Renal cortical epithelial cell (primary cell): ENCODE measurements around the gene GNB3. TPM values are rescaled to one million over a fixed set of nuclear protein-coding genes. Genes with fewer than 3 reads are reported as not detected.

Source experiments
- DNase-seq: peaks from one replicate; pipeline ENCODE4 v3.0.0-alpha.2; 2011; ENCODE audit warnings: low read depth
- total RNA-seq: library from RNA; depleted of rRNA; stranded (reverse); fragments of >200 nt; gene quantifications from 2 replicates; pipeline ENCODE4 v1.2.3, GENCODE V29; 2014

The GNB3 gene
- total RNA-seq: 0.15 TPM in 1 of 2 replicates, not detected in the other

GRCh38 chr12:6840761-6841515 lies at the start of gene GNB3:
Gene GNB3 (plus strand): TSS chr12:6840925. CDS start chr12:6841288, 363 bp downstream.
- DNase-seq: no peak

GRCh38 chr12:6791931-6792520 lies 48.7 kb upstream of the GNB3 start:
- DNase-seq: no peak

- no peak for DNase-seq
Observed at GRCh38 chr12:6792522-6793201, 48.1 kb upstream of the GNB3 start.

GRCh38 chr12:6795088-6795487 lies 45.6 kb upstream of the GNB3 start:
- no peak for DNase-seq

- no peak for DNase-seq
Observed at GRCh38 chr12:6796576-6796975, 44.1 kb upstream of the GNB3 start.

- DNase-seq: no peak
Observed at GRCh38 chr12:6799147-6799546, 41.6 kb upstream of the GNB3 start.

GRCh38 chr12:6807170-6807569 lies 33.6 kb upstream of the GNB3 start:
- DNase-seq: peak; percentile 39

- DNase-seq: no peak
Observed at GRCh38 chr12:6809056-6809455, 31.7 kb upstream of the GNB3 start.

- DNase-seq: no peak
Observed at GRCh38 chr12:6810758-6811157, 30.0 kb upstream of the GNB3 start.

GRCh38 chr12:6813363-6813762 lies 27.4 kb upstream of the GNB3 start:
- DNase-seq: no peak

GRCh38 chr12:6816598-6816997 lies 24.1 kb upstream of the GNB3 start:
- no peak for DNase-seq

GRCh38 chr12:6817098-6817497 lies 23.6 kb upstream of the GNB3 start:
- no peak for DNase-seq

- DNase-seq: no peak
Observed at GRCh38 chr12:6817662-6818157, 23.0 kb upstream of the GNB3 start.

GRCh38 chr12:6818222-6818621 lies 22.5 kb upstream of the GNB3 start:
- DNase-seq: no peak

GRCh38 chr12:6818645-6819044 lies 22.1 kb upstream of the GNB3 start:
- DNase-seq: no peak

GRCh38 chr12:6819106-6820030 lies 21.4 kb upstream of the GNB3 start:
- DNase-seq: no peak

- no peak for DNase-seq
Observed at GRCh38 chr12:6820166-6820565, 20.6 kb upstream of the GNB3 start.

- DNase-seq: no peak
Observed at GRCh38 chr12:6821591-6822425, 18.9 kb upstream of the GNB3 start, which contains the start of gene GPR162. Gene GPR162 (plus strand): TSS chr12:6821821. CDS start chr12:6823899, 2,078 bp downstream.

- DNase-seq: no peak
Observed at GRCh38 chr12:6822426-6823135, 18.1 kb upstream of the GNB3 start.
